RWPE1 (cell line): Measurements from ENCODE around the gene PPCDC.

Source experiments
- CTCF ChIA-PET: fragments of 350-600 bp; sonication (Branson Sonifier 250); formaldehyde crosslinking; extraction: SDS; loops from one replicate; lab custom pipeline; 2021; lab: Yijun Ruan, JAX
- POLR2A ChIA-PET: fragments of 400-600 bp; formaldehyde crosslinking; extraction: SDS; loops from one replicate; lab custom pipeline; 2020; ENCODE audit warnings: antibody characterized with exemption; ENCODE audit not compliant: low non-redundant PET; lab: Yijun Ruan, JAX
- DNase-seq: peaks from one replicate; pipeline ENCODE4 v3.0.0; 2012; ENCODE audit warnings: low spot score
- H3K27ac ChIP-seq: fragments of 450-650 bp; 2 replicates; pipeline ENCODE4 v1.5.1; 2017
- CTCF ChIP-seq: fragments of 450-650 bp; conservative IDR thresholded peaks from 2 replicates; pipeline ENCODE4 v1.5.1; 2017; ENCODE audit warnings: low read depth, mild to moderate bottlenecking

The PPCDC gene

GRCh38 chr15:75051711-75052110 lies 28.3 kb downstream of the PPCDC start:
- ChIA-PET POLR2A (no interaction called here), CTCF (interaction anchor here (1.0 kb wide), 1 partner anchor 14 kb away, joined by 3 read pairs; no protein-coding TSS in a partner anchor)
- TF ChIP-seq CTCF = no peak
- DNase-seq = no peak
- no peak overlapping the region for H3K27ac ChIP-seq

- CTCF ChIA-PET = no interaction called here
- no peak for DNase-seq
- H3K27ac ChIP-seq = no peak overlapping the region
- TF ChIP-seq CTCF = no peak
- POLR2A ChIA-PET = interaction anchor here (0.7 kb wide), 1 partner anchor 1131 kb away, joined by 5 read pairs; no protein-coding TSS in a partner anchor
Measured at GRCh38 chr15:75052972-75053747, 29.8 kb downstream of the PPCDC start.

GRCh38 chr15:75053748-75054125 lies 30.3 kb downstream of the PPCDC start:
- ChIA-PET CTCF (no interaction called here), POLR2A (interaction anchor here (0.7 kb wide), 1 partner anchor 1132 kb away, joined by 5 read pairs; no protein-coding TSS in a partner anchor)
- no peak for DNase-seq
- no peak overlapping the region for H3K27ac ChIP-seq
- TF ChIP-seq CTCF = no peak

GRCh38 chr15:75054172-75054897 lies 30.9 kb downstream of the PPCDC start:
- H3K27ac ChIP-seq = no peak overlapping the region
- TF ChIP-seq CTCF = no peak
- DNase-seq = no peak
- CTCF ChIA-PET = no interaction called here
- POLR2A ChIA-PET = no interaction called here

- ChIA-PET CTCF (no interaction called here), POLR2A (no interaction called here)
- DNase-seq = no peak
- no peak overlapping the region for H3K27ac ChIP-seq
- no peak for TF ChIP-seq CTCF
Measured at GRCh38 chr15:75056036-75056435, 32.6 kb downstream of the PPCDC start.

GRCh38 chr15:75058127-75058905 lies 34.9 kb downstream of the PPCDC start:
- TF ChIP-seq CTCF = no peak
- ChIA-PET CTCF (interaction anchor here (0.6 kb wide), 1 partner anchor 39 kb away, joined by 4 read pairs; no protein-coding TSS in a partner anchor), POLR2A (no interaction called here)
- peak; percentile 37 for DNase-seq
- no peak overlapping the region for H3K27ac ChIP-seq
